ENCODE results near the gene COA7.

- TF ChIP-seq CTCF (IDR thresholded peaks at IDR 0.05) (no peak), POLR2A (IDR thresholded peaks at IDR 0.05) (no peak)
Measured at GRCh38 chr1:52707927-52708655, 9.9 kb upstream of the COA7 start.
